Common myeloid progenitor, CD34-positive (primary cell): ENCODE data around the gene LNX2.

Experiments used
- CTCF ChIA-PET: fragments of 350-600 bp; sonication (Branson Sonifier 250); formaldehyde crosslinking; loops from one replicate; lab custom pipeline; 2021; ENCODE audit warnings: antibody characterized with exemption; lab: Charles Lee
- POLR2A ChIA-PET: fragments of 350-600 bp; sonication (Branson Sonifier 250); formaldehyde crosslinking; loops from one replicate; lab custom pipeline; 2021; ENCODE audit warnings: antibody characterized with exemption; lab: Charles Lee
- DNase-seq, 3 donors: peaks; one replicate each; pipeline versions ENCODE4 v3.0.0 to v3.0.0-alpha.2; 2013
- H3K27ac ChIP-seq, 2 experiments: 1 replicate in 1 of 2; 2 replicates in 1 of 2; pipeline ENCODE4 v1.7.0; 2013; ENCODE audit warnings: inconsistent platforms in 2 of 2, low read length in 2 of 2, mild to moderate bottlenecking in 2 of 2, low read depth in 1 of 2, moderate library complexity in 1 of 2; ENCODE audit not compliant: severe bottlenecking in 2 of 2, insufficient read depth in 1 of 2, poor library complexity in 1 of 2
- H3K27me3 ChIP-seq, 5 experiments: replicated peaks in 2 of 5; 1 replicate in 3 of 5; 2 replicates in 2 of 5; pipeline versions ENCODE4 v1.6.1 to v1.7.0; 2013; ENCODE audit warnings: low read length in 4 of 5, mild to moderate bottlenecking in 2 of 5, moderate library complexity in 2 of 5, inconsistent platforms in 1 of 5; ENCODE audit not compliant: insufficient read depth in 5 of 5, control insufficient read depth in 4 of 5
- H3K36me3 ChIP-seq, 4 experiments: 1 replicate in 2 of 4; 2 replicates in 2 of 4; pipeline versions ENCODE4 v1.6.1 to v1.7.0; 2013; ENCODE audit warnings: low read length in 3 of 4, control low read depth in 1 of 4, mild to moderate bottlenecking in 1 of 4; ENCODE audit not compliant: control insufficient read depth in 4 of 4, insufficient read depth in 4 of 4
- H3K4me1 ChIP-seq, 4 experiments: 1 replicate in 3 of 4; 2 replicates in 1 of 4; pipeline versions ENCODE4 v1.6.1 to v1.7.1; 2013; ENCODE audit warnings: low read length in 3 of 4, mild to moderate bottlenecking in 3 of 4, control low read depth in 1 of 4, inconsistent platforms in 1 of 4, moderate library complexity in 1 of 4; ENCODE audit not compliant: control insufficient read depth in 4 of 4, insufficient read depth in 4 of 4; ENCODE audit errors: control extremely low read depth in 1 of 4
- H3K4me3 ChIP-seq, 7 experiments: 1 replicate in 4 of 7; 2 replicates in 3 of 7; pipeline versions ENCODE4 v1.5.1 to v1.7.0; 2013; ENCODE audit warnings: mild to moderate bottlenecking in 7 of 7, low read length in 6 of 7, moderate library complexity in 6 of 7, inconsistent platforms in 2 of 7, low read depth in 2 of 7, control low read depth in 1 of 7; ENCODE audit not compliant: insufficient read depth in 4 of 7, control insufficient read depth in 1 of 7; ENCODE audit errors: extremely low read depth in 1 of 7
- H3K9me3 ChIP-seq, 5 experiments: 1 replicate in 4 of 5; 2 replicates in 1 of 5; pipeline versions ENCODE4 v1.6.1 to v1.7.1; 2013; ENCODE audit warnings: low read length in 4 of 5, mild to moderate bottlenecking in 2 of 5, inconsistent platforms in 1 of 5, low read depth in 1 of 5, moderate library complexity in 1 of 5; ENCODE audit not compliant: control insufficient read depth in 4 of 5, insufficient read depth in 2 of 5; ENCODE audit errors: control extremely low read depth in 1 of 5
- WGBS: methylation state at CpG from one replicate; pipeline ENCODE4 v1.1.5; 2013; ENCODE audit not compliant: insufficient coverage; 5-methylcytosine and 5-hydroxymethylcytosine counted together

The LNX2 gene

DNA sequence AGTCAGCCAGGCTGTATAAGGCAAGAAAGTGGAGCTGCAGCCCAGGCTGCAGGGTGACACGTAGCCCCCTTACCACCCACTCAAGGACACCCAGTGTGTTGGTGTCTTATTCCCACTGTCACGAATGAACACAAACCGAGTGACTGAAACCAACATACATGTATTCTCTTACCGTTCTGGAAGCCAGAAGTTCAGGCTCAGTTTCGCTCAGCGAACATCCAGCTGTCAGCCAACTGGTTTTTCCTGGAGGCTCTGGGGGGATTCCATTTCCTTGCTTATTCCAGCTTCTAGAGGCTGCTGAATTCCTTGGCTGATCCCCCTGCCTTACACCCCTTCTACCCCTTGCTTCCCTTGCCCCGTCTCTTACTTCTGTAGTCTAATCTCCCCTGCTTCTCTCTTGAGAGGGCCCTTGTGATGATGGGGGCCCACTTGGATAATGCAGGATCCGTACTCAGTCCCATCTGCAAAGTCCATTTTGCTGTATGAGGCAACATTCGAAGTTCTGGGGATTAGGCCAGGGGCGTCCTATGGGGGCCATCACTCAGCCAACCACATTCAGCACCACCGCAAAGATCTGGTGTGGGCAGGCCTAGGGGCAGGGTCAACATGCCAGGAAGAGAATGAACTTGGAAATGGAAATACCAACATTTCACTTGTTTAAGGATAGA is 122.6 kb downstream of the LNX2 start:
- Histone ChIP-seq H3K9me3 (no peaks in the 10 kb centered on the region), H3K4me3 (no peak overlapping the region), H3K27ac (no peak overlapping the region), H3K36me3 (no peaks in the 10 kb centered on the region), H3K27me3 (no peaks in the 10 kb centered on the region), H3K4me1 (no peaks in the 10 kb centered on the region)
- no peak for DNase-seq
- WGBS = 96% methylated on average over 7 of the region's 11 CpGs
- ChIA-PET POLR2A (interaction anchor here (0.6 to 1.2 kb wide), 2 partner anchors 10 to 97 kb away, joined by 3 read pairs; no protein-coding TSS in a partner anchor), CTCF (interaction anchor here (1.1 to 1.4 kb wide), 3 partner anchors 11 to 72 kb away, joined by 3 read pairs; no protein-coding TSS in a partner anchor)

GRCh38 chr13:27496536-27497273 is 123.6 kb downstream of the LNX2 start:
- 96% methylated on average over 7 of the region's 10 CpGs for WGBS
- CTCF ChIA-PET = interaction anchor here (1.1 to 1.4 kb wide), 3 partner anchors 10 to 71 kb away, joined by 3 read pairs; no protein-coding TSS in a partner anchor

GRCh38 chr13:27496006-27496405 is 124.3 kb downstream of the LNX2 start:
- ChIA-PET CTCF (interaction anchor here (1.2 to 1.6 kb wide), 2 partner anchors 14 to 51 kb away, joined by 3 read pairs; no protein-coding TSS in a partner anchor), POLR2A (no interaction called here)
- no peaks in the 10 kb centered on the region for H3K4me1 ChIP-seq
- H3K27me3 ChIP-seq = no peaks in the 10 kb centered on the region
- H3K36me3 ChIP-seq = no peaks in the 10 kb centered on the region
- DNase-seq = no peak
- H3K4me3 ChIP-seq = no peak overlapping the region
- no peak overlapping the region for H3K27ac ChIP-seq
- WGBS = 97% methylated on average over 4 of the region's 4 CpGs
- H3K9me3 ChIP-seq = no peaks in the 10 kb centered on the region

More at GRCh38 chr13:27496536-27497273, 123.6 kb downstream of the LNX2 start:
- H3K36me3 ChIP-seq = no peaks in the 10 kb centered on the region
- POLR2A ChIA-PET = interaction anchor here (1.2 kb wide), 1 partner anchor 11 kb away, joined by 3 read pairs; no protein-coding TSS in a partner anchor
- DNase-seq = no peak
- H3K27ac ChIP-seq = no peak overlapping the region
- no peak overlapping the region for H3K4me3 ChIP-seq
- H3K9me3 ChIP-seq = no peaks in the 10 kb centered on the region
- no peaks in the 10 kb centered on the region for H3K4me1 ChIP-seq
- H3K27me3 ChIP-seq = no peaks in the 10 kb centered on the region
